IMR-90 (cell line): ENCODE measurements around the gene TAX1BP1.

ENCODE experiments used
- RCOR1 ChIP-seq: IDR thresholded peaks from 2 replicates; pipeline ENCODE4 v1.6.1; 2012; ENCODE audit warnings: mild to moderate bottlenecking, low read length, improper control_type of control experiment; ENCODE audit not compliant: insufficient replicate concordance
- RFX5 ChIP-seq: IDR thresholded peaks from 2 replicates; pipeline ENCODE4 v1.8.0; 2012; ENCODE audit warnings: low read depth, mild to moderate bottlenecking, low read length, moderate library complexity
- TF ChIP-seq, protein P1 (sequence below): conservative IDR thresholded peaks from 2 replicates; pipeline ENCODE4 v1.5.1; 2012; ENCODE audit warnings: mild to moderate bottlenecking, low read depth, low read length, improper control_type of control experiment

DNA sequence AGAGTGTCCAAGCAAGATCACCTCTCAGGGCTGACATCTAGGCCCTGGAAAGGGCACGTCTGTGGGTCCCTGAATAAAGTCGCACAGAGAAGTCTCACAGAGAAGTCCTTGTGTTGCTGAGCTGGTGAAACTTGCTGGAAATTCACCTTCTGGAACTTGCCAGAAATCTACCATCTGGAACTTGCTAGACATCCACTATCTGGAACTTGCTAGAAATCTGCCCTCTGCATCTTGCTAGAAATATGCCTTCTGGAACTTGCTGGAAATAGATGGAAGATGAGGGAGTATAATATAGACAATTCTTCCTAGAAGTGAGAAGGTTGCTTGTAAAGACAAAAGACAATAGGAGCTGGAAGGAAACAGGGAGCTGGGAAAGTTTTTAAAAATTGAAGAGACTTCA lies 5.4 kb upstream of the TAX1BP1 start:
- TF ChIP-seq RCOR1, result no peak
- TF ChIP-seq, protein P1, sequence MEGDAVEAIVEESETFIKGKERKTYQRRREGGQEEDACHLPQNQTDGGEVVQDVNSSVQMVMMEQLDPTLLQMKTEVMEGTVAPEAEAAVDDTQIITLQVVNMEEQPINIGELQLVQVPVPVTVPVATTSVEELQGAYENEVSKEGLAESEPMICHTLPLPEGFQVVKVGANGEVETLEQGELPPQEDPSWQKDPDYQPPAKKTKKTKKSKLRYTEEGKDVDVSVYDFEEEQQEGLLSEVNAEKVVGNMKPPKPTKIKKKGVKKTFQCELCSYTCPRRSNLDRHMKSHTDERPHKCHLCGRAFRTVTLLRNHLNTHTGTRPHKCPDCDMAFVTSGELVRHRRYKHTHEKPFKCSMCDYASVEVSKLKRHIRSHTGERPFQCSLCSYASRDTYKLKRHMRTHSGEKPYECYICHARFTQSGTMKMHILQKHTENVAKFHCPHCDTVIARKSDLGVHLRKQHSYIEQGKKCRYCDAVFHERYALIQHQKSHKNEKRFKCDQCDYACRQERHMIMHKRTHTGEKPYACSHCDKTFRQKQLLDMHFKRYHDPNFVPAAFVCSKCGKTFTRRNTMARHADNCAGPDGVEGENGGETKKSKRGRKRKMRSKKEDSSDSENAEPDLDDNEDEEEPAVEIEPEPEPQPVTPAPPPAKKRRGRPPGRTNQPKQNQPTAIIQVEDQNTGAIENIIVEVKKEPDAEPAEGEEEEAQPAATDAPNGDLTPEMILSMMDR, result no peak
- no peak for TF ChIP-seq RFX5
